ENCODE measurements around the gene WDR20. TPM values are rescaled to one million over a fixed set of nuclear protein-coding genes. Genes with fewer than 3 reads are reported as not detected.

Gene WDR20
- total RNA-seq, 1 experiment from 2014 or later = 23.7 TPM

GRCh38 chr14:102201776-102202175 lies 62.1 kb downstream of the WDR20 start:
- Histone ChIP-seq H3K4me1 (ENCODE audit: insufficient read depth, low read length) (no peaks in the 10 kb centered on the region), H3K9ac (ENCODE audit: low read length) (no peak overlapping the region), H3F3A (ENCODE audit: low read length, unreplicated experiment) (no peaks in the 10 kb centered on the region), H2AFZ (ENCODE audit: low read length) (no peak overlapping the region), H3K27me3 (ENCODE audit: low read length) (no peaks in the 10 kb centered on the region), H3K9me3 (ENCODE audit: low read length) (no peaks in the 10 kb centered on the region), H3K9me2 (replicated peaks; ENCODE audit: low read length) (no peaks in the 10 kb centered on the region), H4K20me1 (ENCODE audit: low read length) (no peaks in the 10 kb centered on the region), H3K79me2 (ENCODE audit: low read length) (peaks cover 42% of the 10 kb centered on the region), H3K36me3 (ENCODE audit: low read depth, low read length) (peaks cover 10% of the 10 kb centered on the region; the same call in 1 of the 2 replicates), H3K4me3 (ENCODE audit: low read length) (no peak overlapping the region), H3K4me2 (ENCODE audit: low read length) (no peak overlapping the region), H3K27ac (ENCODE audit: low read length) (no peak overlapping the region)
- ChIA-PET POLR2A (ENCODE audit: unreplicated experiment) (interaction anchor here (0.5 kb wide), 1 partner anchor 47 kb away, joined by 3 read pairs; no protein-coding TSS in a partner anchor), CTCF (no interaction called here)
- ATAC-seq = no peak
- no peak for TF ChIP-seq EZH2phosphoT487 (IDR thresholded peaks at IDR 0.05; ENCODE audit: borderline replicate concordance, low read length)
- no peak for TF ChIP-seq CTCF (conservative IDR thresholded peaks at IDR 0.05; ENCODE audit: low read depth, low read length)
- DNase-seq = no peak
- intact Hi-C loops (cut with micrococcal nuclease) = no loop called here
- BruUV-seq (replicated peaks) = no TSS peak

- H3K36me3 ChIP-seq (ENCODE audit: low read depth, low read length) = peaks cover 6% of the 10 kb centered on the region; the same call in 1 of the 2 replicates
- H3K4me2 ChIP-seq (ENCODE audit: low read length) = no peak overlapping the region
- intact Hi-C loops (cut with micrococcal nuclease) = no loop called here
Observed at GRCh38 chr14:102202944-102203343, 63.2 kb downstream of the WDR20 start.

GRCh38 chr14:102203382-102203781 lies 63.7 kb downstream of the WDR20 start:
- Histone ChIP-seq H3K4me1 (ENCODE audit: insufficient read depth, low read length) (no peaks in the 10 kb centered on the region), H3K9me2 (replicated peaks; ENCODE audit: low read length) (no peaks in the 10 kb centered on the region), H3K27ac (ENCODE audit: low read length) (no peak overlapping the region), H4K20me1 (ENCODE audit: low read length) (no peaks in the 10 kb centered on the region), H3K36me3 (ENCODE audit: low read depth, low read length) (peaks cover 7% of the 10 kb centered on the region; the same call in 1 of the 2 replicates), H3K4me3 (ENCODE audit: low read length) (no peak overlapping the region), H3K9me3 (ENCODE audit: low read length) (no peaks in the 10 kb centered on the region), H3K79me2 (ENCODE audit: low read length) (peaks cover 35% of the 10 kb centered on the region), H3K9ac (ENCODE audit: low read length) (no peak overlapping the region), H3K4me2 (ENCODE audit: low read length) (no peak overlapping the region), H3K27me3 (ENCODE audit: low read length) (no peaks in the 10 kb centered on the region), H3F3A (ENCODE audit: low read length, unreplicated experiment) (no peaks in the 10 kb centered on the region), H2AFZ (ENCODE audit: low read length) (no peak overlapping the region)
- no peak for TF ChIP-seq EZH2phosphoT487 (IDR thresholded peaks at IDR 0.05; ENCODE audit: borderline replicate concordance, low read length)
- no peak for TF ChIP-seq EZH2 (IDR thresholded peaks at IDR 0.05; ENCODE audit: low read length, unreplicated experiment)
- no peak for TF ChIP-seq CTCF (conservative IDR thresholded peaks at IDR 0.05; ENCODE audit: low read depth, low read length)
- no peak for DNase-seq
- ChIA-PET CTCF (no interaction called here), POLR2A (ENCODE audit: unreplicated experiment) (no interaction called here)
- ATAC-seq = no peak
- intact Hi-C loops (cut with micrococcal nuclease) = no loop called here
- no TSS peak for BruUV-seq (replicated peaks)

More at GRCh38 chr14:102202944-102203343, 63.2 kb downstream of the WDR20 start:
- H4K20me1 ChIP-seq (ENCODE audit: low read length) = no peaks in the 10 kb centered on the region
- H3K4me3 ChIP-seq (ENCODE audit: low read length) = no peak overlapping the region
- H3K9me3 ChIP-seq (ENCODE audit: low read length) = no peaks in the 10 kb centered on the region
- POLR2A ChIA-PET (ENCODE audit: unreplicated experiment) = no interaction called here
- no peak overlapping the region for H3K27ac ChIP-seq (ENCODE audit: low read length)
- no peaks in the 10 kb centered on the region for H3K27me3 ChIP-seq (ENCODE audit: low read length)
- CTCF ChIA-PET = no interaction called here
- H3K9me2 ChIP-seq (replicated peaks; ENCODE audit: low read length) = no peaks in the 10 kb centered on the region
- H3K79me2 ChIP-seq (ENCODE audit: low read length) = peaks cover 35% of the 10 kb centered on the region
- DNase-seq = no peak
- H3F3A ChIP-seq (ENCODE audit: low read length, unreplicated experiment) = no peaks in the 10 kb centered on the region
- no TSS peak for BruUV-seq (replicated peaks)
- H3K4me1 ChIP-seq (ENCODE audit: insufficient read depth, low read length) = no peaks in the 10 kb centered on the region
- no peak overlapping the region for H2AFZ ChIP-seq (ENCODE audit: low read length)
- no peak for ATAC-seq
- no peak for TF ChIP-seq CTCF (conservative IDR thresholded peaks at IDR 0.05; ENCODE audit: low read depth, low read length)
- no peak for TF ChIP-seq EZH2 (IDR thresholded peaks at IDR 0.05; ENCODE audit: low read length, unreplicated experiment)
- H3K9ac ChIP-seq (ENCODE audit: low read length) = no peak overlapping the region
